ENCODE measurements around the gene TBR1.

The TBR1 gene

DNA sequence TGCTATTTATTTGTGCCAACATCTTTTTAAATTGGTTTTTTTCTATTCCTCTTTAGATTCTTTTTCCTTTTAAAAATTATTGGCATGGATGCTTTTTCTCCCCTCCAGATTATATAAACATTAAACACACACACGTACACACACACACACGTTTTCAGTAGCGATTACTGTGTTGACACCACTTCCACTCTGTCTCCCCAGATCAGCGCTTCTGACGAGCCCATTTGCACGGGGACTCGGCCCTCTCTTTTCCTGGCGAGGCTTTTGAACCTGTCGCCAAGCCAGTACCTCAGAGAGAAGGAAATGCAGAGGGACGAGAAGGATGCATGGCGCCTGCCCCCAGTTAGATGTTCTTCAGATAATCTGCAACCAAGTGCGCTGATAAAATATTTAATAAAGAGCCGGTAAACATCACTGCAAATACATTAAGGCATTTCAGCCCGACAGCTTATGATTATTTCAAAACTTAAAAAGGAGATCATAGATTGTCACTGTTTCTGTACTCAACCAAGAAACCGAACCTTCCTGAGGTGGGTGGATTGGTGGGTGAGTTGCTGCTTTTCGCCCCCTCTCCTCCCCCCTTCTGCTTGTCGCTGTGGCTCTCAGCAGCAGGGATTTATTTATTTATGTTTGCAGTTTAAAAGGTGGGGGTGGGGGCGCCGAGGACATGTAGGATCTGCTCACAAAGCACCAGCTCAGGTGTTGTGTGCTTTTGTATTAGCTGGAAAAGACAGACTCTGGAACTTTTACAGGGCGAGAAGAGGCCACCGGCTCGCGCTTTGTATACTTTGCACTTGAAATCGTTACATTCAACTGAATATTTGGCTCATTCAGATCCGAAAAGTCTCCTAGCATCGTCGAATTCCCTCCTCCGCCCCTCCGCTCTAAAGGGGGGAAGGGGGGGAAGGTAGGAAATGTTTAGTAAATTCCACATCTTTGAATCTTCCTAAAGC is 787 bp upstream of the TBR1 start:
- peak; percentile 34 to 40 for DNase-seq

DNA sequence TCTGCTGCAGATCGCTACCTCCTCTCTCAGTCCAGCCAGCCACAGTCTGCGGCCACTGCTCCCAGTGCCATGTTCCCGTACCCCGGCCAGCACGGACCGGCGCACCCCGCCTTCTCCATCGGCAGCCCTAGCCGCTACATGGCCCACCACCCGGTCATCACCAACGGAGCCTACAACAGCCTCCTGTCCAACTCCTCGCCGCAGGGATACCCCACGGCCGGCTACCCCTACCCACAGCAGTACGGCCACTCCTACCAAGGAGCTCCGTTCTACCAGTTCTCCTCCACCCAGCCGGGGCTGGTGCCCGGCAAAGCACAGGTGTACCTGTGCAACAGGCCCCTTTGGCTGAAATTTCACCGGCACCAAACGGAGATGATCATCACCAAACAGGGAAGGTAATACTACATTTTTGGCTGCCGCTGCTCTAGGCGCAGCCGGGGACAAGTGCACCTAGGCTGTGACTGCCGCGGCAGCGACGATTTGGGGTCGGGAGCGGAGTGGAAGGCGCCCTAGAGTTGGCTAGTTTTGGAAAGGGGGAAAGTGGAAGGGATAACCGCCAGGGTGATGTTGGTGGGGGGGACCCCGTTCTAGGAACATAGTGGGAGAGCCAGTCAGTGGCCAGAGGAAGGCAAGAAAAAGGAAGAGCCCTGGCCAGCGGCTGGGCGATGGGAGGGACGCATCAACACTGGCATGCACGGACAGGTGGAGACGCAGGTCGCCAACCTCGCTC is 776 bp downstream of the TBR1 start:
- DNase-seq: peak; percentile 46 to 47

DNA sequence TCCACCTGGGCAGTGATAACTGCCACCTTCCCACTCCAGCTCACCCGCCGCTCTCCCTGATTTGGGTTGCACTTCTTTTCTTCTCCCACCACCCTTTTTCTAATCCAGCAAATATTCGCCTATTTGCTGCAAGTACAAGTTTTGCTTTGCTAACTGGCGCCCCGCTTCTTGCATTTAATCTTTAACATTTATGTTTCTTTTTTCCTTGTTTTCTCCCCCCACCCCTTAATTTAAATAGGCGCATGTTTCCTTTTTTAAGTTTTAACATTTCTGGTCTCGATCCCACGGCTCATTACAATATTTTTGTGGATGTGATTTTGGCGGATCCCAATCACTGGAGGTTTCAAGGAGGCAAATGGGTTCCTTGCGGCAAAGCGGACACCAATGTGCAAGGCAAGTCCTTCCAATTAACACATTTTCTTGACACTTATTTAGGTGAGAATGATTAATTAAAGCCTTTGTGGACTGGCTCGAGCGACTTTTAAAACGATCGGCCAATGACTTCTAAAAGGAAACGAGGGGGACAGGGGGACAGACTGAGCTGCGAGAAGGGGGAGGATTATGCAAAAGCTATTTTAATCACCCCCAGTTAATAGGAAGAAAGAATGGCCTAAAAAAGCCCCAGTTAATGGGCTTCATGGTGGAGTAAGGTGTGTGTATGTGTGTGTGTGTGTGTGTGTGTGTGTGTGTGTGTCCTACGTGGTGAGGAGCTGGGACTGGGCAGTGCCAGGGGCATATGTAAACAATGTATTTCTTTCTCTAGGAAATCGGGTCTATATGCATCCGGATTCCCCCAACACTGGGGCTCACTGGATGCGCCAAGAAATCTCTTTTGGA is 1.6 kb downstream of the TBR1 start:
- no peak for DNase-seq

DNA sequence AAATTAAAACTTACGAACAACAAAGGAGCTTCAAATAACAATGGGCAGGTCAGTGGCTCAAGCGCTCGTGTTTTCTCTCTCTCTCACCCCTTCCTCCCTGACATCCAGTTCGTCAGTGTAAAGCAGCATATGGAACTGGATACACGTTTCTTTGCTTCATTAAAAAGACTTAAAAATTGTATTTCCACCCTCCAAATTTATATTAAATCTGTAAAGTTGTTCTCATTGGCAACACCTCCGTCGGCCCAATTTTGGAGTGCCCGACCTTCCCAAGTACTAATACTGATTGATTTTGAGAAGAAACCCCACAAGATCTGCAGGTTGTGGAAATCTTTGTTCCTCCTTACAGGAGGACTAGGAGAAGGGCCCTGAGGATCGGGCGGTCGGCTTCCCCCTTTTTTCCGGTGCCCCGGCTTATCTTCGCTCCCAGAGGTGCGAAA is 2.2 kb downstream of the TBR1 start:
- DNase-seq: peak in 1 of 2 experiments; percentile 22

DNA sequence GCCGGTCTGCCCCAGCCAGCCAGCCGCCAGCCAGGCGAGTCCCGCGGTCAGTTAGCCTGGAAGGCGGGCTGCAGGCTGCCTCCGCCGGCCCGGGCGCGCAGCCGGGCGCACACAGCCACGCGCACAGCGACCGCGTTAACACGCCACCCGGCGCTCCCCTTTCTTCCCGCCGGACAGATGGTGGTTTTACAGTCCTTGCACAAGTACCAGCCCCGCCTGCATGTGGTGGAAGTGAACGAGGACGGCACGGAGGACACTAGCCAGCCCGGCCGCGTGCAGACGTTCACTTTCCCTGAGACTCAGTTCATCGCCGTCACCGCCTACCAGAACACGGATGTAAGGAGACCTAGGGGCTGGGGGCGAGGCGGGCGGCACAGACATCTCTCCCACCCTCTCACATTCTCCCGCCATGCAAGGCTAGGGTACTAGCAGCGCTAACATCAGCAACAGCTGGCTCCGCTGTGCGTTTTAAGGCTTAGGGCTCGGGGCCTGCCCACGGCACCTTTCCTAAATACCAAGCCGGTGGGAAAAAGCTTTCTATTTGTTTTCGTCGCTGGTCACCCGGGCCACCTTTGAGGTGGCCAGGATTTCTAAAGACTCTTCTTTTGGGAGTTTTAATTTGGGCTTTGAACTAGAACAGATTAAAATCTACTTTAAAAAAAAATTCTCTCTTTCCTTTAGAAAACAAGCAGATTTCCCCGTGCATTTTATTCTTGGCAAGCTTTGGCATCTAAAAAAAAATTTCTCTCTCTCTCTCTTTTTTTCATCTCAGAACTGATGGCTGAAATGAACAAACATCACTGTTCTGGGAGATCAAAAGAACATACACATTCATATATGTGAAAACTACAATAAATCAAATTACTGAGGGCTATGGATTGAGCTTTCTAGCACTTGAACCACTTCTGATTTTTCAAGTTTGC is 2.9 kb downstream of the TBR1 start:
- DNase-seq: peak; percentile 32 to 40

DNA sequence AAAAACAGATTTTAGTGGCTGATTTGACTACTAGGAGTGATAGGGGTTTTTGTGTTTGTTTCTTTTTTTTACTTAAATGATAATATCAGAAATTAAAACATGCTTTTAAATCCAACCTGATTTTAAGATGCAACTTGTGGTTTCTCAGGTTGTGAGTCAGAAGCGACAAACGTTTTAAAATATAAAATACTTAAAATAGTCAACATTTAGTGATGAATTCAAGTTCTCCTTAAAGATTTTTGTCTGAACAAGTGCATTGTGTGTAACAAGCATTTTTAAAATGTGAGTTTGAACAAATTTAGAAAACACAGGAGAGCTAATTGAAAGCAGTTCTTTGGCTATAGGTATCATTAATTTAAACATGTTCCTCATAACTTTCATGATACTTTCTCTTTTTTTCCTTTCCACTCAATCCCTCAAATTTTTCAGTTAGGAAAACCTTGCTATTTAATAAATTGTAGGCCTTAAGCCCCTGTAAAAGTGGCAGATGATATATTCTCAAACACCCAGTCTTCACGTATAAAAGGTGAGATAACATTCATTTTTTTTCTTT is 3.6 kb downstream of the TBR1 start:
- DNase-seq: no peak

DNA sequence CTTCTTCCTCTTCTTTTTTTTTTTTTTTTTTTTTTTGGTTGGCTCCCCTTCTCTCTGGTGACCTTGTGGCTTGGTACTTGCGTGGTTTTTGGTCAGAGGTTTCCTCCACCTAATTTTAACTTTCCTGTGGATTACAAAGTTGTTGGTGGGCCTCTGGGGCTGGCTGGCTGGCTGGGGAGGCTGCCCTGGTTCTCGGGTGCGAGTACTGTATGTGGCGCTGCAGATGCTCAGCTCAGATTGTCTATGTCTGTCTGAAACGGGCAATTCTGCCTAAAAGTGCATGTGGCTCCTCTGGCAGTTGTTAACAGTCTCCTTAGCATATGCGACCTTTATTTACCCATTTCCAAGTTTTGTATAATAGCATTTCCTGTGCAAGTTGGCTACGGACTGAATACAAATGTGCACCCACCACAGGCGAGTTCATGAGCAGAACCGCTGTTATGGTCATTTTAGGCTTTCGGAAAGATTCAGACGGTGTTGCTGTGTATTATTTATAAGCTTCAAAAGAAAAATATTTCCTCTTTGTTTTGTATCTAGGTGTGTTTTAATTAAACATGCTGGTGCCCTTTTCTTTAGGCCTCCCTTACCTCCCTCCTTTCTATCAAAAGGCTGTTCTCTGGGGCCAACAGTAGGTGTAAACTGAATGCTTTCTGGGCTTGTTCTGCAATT is 4.4 kb downstream of the TBR1 start:
- DNase-seq: no peak

DNA sequence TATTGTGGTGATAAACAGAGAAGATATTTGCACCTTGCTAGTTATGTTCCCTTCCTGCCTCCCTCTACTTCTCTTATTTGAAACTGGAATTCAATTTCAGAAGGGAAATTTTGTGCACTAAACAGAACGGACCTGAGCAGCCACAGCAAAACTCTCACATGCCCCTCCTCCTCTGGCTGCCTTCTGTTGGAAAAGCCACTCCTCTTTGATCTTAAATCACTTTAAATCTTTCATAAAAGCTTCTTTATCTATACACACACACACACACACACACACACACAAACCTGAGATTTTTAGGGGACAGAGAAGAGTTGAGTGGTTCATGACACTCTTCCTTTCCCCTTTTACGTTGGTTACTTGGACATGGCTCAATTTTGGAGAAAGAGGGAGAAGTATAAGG is 5.6 kb downstream of the TBR1 start:
- no peak for DNase-seq

DNA sequence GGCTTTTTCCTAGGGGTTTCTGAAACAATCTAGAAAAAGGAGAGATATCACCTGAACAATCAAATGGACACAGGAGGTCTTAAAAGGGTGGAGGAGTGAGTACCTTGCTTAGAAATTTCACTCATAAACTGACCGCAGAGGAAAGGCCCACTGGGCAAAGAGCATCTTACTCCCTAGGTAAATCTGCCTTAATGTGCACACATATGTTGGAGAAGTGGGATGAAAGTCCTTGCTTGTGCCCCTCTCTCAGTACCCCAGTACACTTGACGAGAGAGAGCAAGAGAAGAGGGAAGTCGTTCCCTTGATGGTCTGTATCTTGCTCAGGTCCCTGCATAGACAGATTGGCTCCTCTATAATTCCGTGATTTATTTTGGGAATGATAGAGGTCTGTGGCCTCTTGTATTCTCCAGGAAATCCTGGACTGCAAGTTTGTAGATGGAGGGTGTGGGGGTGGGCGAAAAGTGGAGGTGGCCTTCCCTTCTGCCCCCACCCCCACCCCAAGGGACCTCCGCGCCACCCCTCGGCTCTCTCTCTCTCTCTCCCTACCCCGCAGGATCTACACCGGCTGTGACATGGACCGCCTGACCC is 6.8 kb downstream of the TBR1 start:
- DNase-seq: no peak

DNA sequence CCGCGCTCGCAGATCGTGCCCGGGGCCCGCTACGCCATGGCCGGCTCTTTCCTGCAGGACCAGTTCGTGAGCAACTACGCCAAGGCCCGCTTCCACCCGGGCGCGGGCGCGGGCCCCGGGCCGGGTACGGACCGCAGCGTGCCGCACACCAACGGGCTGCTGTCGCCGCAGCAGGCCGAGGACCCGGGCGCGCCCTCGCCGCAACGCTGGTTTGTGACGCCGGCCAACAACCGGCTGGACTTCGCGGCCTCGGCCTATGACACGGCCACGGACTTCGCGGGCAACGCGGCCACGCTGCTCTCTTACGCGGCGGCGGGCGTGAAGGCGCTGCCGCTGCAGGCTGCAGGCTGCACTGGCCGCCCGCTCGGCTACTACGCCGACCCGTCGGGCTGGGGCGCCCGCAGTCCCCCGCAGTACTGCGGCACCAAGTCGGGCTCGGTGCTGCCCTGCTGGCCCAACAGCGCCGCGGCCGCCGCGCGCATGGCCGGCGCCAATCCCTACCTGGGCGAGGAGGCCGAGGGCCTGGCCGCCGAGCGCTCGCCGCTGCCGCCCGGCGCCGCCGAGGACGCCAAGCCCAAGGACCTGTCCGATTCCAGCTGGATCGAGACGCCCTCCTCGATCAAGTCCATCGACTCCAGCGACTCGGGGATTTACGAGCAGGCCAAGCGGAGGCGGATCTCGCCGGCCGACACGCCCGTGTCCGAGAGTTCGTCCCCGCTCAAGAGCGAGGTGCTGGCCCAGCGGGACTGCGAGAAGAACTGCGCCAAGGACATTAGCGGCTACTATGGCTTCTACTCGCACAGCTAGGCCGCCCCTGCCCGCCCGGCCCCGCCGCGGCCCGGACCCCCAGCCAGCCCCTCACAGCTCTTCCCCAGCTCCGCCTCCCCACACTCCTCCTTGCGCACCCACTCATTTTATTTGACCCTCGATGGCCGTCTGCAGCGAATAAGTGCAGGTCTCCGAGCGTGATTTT is 7.6 kb downstream of the TBR1 start:
- DNase-seq: peak; percentile 31 to 39

DNA sequence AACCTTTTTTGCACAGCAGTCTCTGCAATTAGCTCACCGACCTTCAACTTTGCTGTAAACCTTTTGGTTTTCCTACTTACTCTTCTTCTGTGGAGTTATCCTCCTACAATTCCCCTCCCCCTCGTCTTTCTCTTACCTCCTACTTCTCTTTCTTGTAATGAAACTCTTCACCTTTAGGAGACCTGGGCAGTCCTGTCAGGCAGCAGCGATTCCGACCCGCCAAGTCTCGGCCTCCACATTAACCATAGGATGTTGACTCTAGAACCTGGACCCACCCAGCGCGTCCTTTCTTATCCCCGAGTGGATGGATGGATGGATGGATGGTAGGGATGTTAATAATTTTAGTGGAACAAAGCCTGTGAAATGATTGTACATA is 8.3 kb downstream of the TBR1 start:
- DNase-seq: peak in 1 of 2 experiments; percentile 26

DNA sequence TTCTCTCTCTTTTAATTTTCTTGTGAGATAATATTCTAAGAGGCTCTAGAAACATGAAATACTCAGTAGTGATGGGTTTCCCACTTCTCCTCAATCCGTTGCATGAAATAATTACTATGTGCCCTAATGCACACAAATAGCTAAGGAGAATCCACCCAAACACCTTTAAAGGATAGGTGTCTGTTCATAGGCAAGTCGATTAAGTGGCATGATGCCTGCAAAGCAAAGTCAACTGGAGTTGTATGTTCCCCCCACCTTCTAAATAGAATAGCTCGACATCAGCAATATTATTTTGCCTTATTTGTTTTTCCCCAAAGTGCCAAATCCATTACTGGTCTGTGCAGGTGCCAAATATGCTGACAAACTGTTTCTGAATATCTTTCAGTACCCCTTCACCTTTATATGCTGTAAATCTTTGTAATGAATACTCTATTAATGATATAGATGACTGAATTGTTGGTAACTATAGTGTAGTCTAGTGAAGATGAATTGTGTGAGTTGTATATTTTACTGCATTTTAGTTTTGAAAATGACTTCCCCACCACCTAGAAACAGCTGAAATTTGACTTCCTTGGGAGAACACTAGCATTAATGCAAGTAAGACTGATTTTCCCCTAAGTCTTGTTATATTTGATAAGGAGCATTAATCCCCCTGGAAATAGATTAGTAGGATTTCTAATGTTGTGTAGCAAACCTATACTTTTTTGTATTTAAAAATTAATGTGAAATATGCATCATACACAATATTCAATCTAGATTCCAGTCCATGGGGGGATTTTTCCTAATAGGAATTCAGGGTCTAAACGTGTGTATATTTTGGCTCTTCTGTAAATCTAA is 9.0 kb downstream of the TBR1 start:
- DNase-seq: no peak

DNA sequence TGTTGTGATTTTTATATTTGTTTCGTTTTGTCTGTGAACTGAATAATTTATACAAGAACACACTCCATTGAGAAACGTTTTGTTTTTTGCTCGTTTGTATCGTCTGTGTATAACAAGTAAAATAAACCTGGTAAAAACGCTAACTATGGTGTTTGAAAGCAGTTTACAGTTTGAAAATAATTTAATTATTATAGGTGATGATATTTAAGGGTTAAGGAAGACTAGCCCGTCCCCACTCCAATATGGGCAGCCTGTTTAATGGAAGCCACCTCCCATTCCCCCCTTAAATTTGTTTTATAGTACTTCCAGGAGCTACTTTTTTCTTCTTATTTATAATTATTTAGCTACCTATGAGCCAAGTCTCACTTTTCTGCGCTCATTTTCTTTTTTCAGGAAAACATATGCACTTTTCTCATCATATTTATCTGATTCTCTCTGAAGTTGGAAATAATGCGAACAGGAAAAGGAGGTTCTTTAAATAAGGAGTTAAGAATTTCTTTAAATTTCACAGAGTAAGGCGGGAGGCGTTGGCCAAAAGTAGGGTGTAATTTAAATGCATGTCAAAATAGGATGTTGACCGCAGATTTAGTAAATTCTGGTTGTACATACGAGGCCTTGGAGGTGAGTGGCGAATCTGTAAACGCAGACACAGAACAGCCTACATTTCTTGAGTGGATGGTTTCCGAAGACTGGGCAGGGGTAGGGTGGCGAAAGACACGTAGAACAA is 9.8 kb downstream of the TBR1 start:
- no peak for DNase-seq

DNA sequence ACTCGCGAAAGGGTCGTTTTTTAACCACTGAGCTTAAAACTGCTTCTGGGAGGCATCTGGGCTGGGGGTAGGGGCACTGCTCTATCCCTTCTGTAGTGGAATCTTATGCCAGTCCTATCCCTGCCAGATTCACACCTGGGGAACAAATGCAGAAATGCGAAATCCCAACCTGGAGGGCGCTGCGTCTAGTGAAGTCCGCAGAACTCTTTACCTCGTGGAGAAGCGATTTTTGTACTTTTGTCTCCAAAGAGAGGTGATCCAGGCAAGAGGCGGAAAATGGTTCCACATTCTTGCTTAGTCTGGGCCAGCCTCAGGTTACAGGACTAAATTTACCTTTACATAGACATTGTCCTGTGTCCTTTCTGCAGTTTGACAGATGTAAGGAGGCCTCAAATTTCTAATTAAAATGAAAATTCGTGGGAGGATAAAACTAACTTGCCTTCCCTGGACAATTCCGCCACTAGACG is 10.4 kb downstream of the TBR1 start:
- DNase-seq: no peak

DNA sequence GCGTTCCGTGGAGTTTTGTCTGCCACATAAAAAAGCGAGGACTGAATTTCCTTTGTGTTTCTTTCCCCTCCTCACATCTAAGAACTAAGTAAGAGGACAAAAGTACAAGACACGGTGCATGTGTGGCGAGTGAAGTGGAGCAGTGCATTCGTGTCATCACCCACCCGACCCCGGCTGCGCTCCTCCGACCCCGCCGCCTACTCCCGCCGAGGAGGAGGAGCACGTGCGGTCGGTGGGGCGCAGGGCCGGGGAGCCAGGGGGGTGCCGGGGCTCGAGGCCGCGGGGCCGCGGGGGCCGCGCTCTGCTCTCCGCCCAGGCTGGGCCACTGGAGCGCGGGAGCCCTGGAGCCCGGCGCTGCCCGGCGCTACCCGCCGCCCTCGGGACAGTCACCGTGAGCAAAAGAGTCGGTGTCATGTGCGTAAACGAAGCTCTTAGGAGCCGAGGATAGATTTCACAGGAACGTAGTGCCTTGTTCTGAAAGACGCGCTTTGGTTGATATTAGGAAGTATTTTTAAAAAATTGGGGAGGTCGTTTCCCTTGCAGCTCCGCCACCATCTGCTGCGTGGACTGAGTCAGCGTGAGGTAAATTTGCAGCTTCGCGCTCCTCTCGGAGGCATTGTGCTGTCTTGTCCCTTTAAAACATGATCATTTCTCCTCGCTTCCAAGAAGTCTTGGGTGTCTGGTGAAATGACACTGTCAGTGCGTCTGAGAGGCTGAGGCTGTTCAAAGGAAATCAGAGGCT is 11.0 kb downstream of the TBR1 start:
- DNase-seq: peak; percentile 44 to 46

DNA sequence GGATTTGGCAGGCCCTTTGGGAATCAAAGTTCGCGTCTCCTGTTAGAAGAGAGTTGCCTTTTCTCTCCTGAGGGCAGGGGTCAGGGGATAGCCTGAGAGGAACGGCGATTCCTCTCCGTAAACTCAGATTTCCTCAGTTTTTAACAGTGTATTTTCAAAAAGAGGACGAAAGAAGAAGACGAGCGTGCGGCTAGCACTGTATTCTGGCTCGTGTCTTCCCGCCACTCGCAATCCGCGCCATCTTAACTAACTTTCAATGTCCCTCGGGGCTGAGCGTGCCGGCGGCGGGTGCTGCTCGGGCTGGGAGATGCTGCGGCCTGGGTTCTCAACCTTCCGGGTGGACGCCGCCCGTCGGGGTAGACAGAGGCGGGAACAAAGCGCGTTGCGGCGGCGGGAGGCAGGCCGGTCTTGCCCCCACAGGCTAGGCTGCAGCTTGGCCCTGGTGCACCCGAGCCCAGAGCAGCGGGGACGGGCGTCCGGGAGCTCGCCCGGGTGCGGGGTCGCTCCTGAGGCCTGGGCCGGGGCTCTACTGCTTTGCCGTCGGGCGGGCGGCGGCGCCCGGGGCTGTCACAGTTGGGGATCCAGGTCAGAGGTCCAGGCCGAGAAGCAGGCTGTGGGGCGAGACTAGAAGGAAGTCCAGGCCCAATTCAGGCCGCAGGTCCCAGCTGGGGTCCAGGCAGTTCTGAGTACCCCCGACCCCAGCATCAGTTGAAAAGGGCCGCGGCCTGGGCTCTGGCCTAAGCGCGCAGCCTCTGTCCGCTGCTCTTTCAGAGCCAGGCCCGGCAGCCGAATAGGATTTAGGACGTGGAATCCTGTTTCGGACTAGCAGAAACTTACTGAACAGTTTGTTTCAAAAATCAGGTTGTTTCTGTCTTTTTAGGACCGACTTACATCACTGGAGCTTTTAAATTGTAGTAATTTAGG is 11.8 kb downstream of the TBR1 start:
- peak in 1 of 2 experiments; percentile 23 for DNase-seq

All from activated T-cell treated with anti-CD3 and anti-CD28 coated beads, Interleukin-2, amount 50 U/mL, for 48 hours (primary cell).